Stimulated activated effector memory CD8-positive, alpha-beta T cell treated with anti-CD3 and anti-CD28 coated beads, Interleukin-12 subunit alpha, Interleukin-12 subunit beta, amount 100 ng/mL, for 72 hours (primary cell): ENCODE data around the gene CGB3.

ENCODE experiments used
- ATAC-seq: fragments of 150-1000 bp; cut with Tn5 transposase; 2 replicates; pipeline ENCODE4 v1.10.0; 2021
- DNase-seq, 2 donors: peaks; one replicate each; pipeline ENCODE4 v3.0.0; 2021 to 2022; ENCODE audit warnings: low spot score in 2 of 2
- H3K27ac Mint-ChIP-seq: one replicate; pipeline ENCODE4 v1.8.0; 2022; ENCODE audit warnings: mild to moderate bottlenecking, mixed read lengths
- H3K36me3 Mint-ChIP-seq: one replicate; pipeline ENCODE4 v1.8.0; 2022; ENCODE audit warnings: mild to moderate bottlenecking, mixed read lengths
- H3K4me1 Mint-ChIP-seq: one replicate; pipeline ENCODE4 v1.8.0; 2022; ENCODE audit warnings: mixed read lengths
- H3K4me3 Mint-ChIP-seq: one replicate; pipeline ENCODE4 v1.8.0; 2022; ENCODE audit warnings: mild to moderate bottlenecking, mixed read lengths
- H3K9me3 Mint-ChIP-seq: one replicate; pipeline ENCODE4 v1.8.0; 2022; ENCODE audit warnings: mixed read lengths

The CGB3 gene

GRCh38 chr19:48988860-48989259 is 35.3 kb downstream of the CGB3 start:
- Mint-ChIP-seq H3K4me1 (peaks cover 47% of the 10 kb centered on the region), H3K27ac (no peak overlapping the region), H3K4me3 (no peak overlapping the region), H3K36me3 (peaks cover 86% of the 10 kb centered on the region), H3K9me3 (no peaks in the 10 kb centered on the region)
- no peak for DNase-seq
- ATAC-seq = no peak

DNA sequence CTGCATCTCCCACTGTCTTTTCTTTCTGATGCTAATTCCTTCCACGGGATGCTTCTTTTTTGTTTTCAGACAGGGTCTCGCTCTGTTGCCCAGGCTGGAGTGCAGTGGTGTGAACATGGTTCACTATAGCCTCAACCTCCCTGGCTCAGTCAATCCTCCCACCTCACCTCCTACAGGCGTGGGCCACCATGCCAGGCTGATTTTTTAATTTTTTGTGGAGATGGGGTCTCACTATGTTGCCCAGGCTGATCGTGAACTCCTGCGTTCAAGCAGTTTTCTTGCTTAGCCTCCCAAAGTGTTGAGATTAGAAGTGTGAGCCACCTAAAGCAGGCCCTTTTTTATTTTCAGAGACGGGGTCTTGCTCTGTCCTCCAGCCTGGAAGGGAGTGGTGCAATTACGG is 35.8 kb downstream of the CGB3 start:
- Mint-ChIP-seq H3K27ac (peak overlapping the region; percentile 43), H3K9me3 (no peaks in the 10 kb centered on the region), H3K4me1 (peaks cover 42% of the 10 kb centered on the region), H3K36me3 (peaks cover 86% of the 10 kb centered on the region), H3K4me3 (no peak overlapping the region)
- DNase-seq = no peak
- no peak for ATAC-seq

GRCh38 chr19:48987323-48987722 is 36.8 kb downstream of the CGB3 start:
- H3K4me3 Mint-ChIP-seq = no peak overlapping the region
- no peak for ATAC-seq
- H3K27ac Mint-ChIP-seq = peak overlapping the region; percentile 43
- no peaks in the 10 kb centered on the region for H3K9me3 Mint-ChIP-seq
- H3K36me3 Mint-ChIP-seq = peaks cover 89% of the 10 kb centered on the region
- DNase-seq = no peak
- peaks cover 36% of the 10 kb centered on the region for H3K4me1 Mint-ChIP-seq

- Mint-ChIP-seq H3K9me3 (no peaks in the 10 kb centered on the region), H3K36me3 (peaks cover 95% of the 10 kb centered on the region), H3K27ac (no peak overlapping the region), H3K4me3 (no peak overlapping the region), H3K4me1 (peaks cover 28% of the 10 kb centered on the region)
- DNase-seq (no peak), ATAC-seq (no peak)
Measured at GRCh38 chr19:48986211-48986610, 37.9 kb downstream of the CGB3 start.

DNA sequence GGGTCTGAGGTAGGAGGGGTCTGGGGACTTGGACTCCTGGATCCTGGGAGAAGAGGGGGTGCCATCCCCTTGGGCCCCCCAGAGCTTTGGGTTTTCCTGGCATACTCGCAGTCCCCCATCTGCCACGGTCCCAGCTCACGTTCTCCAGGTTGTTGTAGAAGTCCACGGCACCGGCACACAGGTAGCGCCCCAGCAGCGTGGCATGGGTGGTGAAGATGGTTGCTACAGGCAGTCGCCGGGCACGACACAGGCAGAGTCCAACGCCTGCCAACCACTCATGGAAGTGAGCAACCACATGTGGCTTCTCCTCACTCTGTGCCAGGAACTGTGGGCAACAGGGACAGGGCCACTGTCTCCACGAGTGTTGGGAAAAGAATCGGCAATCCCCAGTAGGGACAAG is 38.4 kb downstream of the CGB3 start:
- ATAC-seq = no peak
- peaks cover 95% of the 10 kb centered on the region for H3K36me3 Mint-ChIP-seq
- H3K4me3 Mint-ChIP-seq = no peak overlapping the region
- H3K27ac Mint-ChIP-seq = peak overlapping the region; percentile 43
- no peaks in the 10 kb centered on the region for H3K9me3 Mint-ChIP-seq
- DNase-seq = no peak
- H3K4me1 Mint-ChIP-seq = peaks cover 23% of the 10 kb centered on the region

DNA sequence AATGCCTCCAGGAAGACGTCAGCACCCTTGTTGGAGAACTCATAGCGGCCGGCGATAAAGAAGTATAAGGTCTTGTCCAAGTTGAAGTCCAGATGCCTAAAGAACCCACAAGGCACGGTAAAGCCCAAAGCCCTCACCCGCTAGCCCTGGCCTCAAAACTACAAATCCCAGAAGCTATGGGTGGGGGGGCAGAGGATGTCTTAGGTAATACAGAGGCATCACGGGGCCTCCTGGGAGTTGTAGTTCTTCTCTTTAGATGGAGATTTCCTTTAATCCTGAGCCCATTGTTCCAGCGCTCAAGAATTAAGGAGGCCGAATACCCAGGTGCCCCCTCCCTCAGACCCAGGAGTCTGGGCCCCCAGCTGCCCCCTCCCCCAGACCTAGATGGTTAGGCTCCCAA is 41.9 kb downstream of the CGB3 start:
- H3K4me3 Mint-ChIP-seq = no peak overlapping the region
- no peak overlapping the region for H3K27ac Mint-ChIP-seq
- peaks cover 20% of the 10 kb centered on the region for H3K4me1 Mint-ChIP-seq
- DNase-seq (no peak), ATAC-seq (no peak)
- peaks cover 92% of the 10 kb centered on the region for H3K36me3 Mint-ChIP-seq
- no peaks in the 10 kb centered on the region for H3K9me3 Mint-ChIP-seq

DNA sequence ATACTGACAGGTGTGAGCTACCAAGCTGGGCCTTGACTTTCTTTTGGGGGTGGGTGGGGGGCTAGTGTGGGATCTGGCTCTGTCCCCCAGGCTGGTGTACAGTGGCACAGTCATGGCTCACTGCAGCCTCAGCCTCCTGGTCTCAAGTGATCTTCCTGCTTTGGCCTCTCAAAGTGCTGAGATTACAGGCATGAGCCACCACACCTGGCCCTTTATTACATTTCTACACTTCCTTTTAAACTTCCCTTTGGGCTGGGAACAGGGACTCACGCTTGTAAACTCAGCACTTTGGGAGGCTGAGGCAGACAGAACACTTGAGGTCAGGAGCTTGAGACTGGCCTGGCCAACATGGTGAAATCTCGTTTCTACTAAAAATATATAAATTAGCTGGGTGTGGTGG is 47.1 kb downstream of the CGB3 start:
- no peak for DNase-seq
- Mint-ChIP-seq H3K36me3 (peaks cover 85% of the 10 kb centered on the region), H3K27ac (no peak overlapping the region), H3K9me3 (no peaks in the 10 kb centered on the region), H3K4me1 (peaks cover 24% of the 10 kb centered on the region), H3K4me3 (no peak overlapping the region)
- no peak for ATAC-seq

GRCh38 chr19:48975947-48976847 is 47.9 kb downstream of the CGB3 start:
- peaks cover 24% of the 10 kb centered on the region for H3K4me1 Mint-ChIP-seq
- no peaks in the 10 kb centered on the region for H3K9me3 Mint-ChIP-seq
- DNase-seq (peak in 1 of 2 donors; percentile 65), ATAC-seq (peak; percentile 54)
- H3K36me3 Mint-ChIP-seq = peaks cover 85% of the 10 kb centered on the region
- no peak overlapping the region for H3K27ac Mint-ChIP-seq
- no peak overlapping the region for H3K4me3 Mint-ChIP-seq
